ENCODE results near the gene GRM7. TPM values are rescaled to one million over a fixed set of nuclear protein-coding genes. Genes with fewer than 3 reads are reported as not detected.

Gene GRM7
- polyA plus RNA-seq, 1 experiment: not detected

DNA sequence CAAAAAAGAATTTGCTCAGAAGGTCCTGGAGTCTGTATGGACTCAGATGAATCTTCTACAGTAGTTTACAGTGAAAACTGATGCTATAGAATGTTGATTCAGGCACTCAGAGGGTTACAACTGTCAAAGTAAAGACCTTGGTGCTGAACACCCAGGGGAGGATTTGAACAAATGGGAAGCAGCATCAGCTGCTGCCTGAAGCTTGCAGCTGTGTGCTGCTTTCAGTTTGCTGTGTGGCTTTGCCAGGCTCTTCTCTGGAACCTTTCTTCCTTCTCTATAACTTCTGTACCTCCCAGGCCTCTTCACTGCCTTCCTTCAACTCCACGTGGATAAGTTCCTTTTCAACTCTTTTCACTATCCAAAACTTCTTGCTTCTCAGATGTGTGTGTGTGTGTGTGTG is 214.2 kb downstream of the GRM7 start:
- Histone ChIP-seq H3K27me3 (ENCODE audit: control insufficient read depth, insufficient read depth, low read length) (no peaks in the 10 kb centered on the region), H3K9me3 (ENCODE audit: control insufficient read depth, insufficient read depth, low read length) (peaks cover 3% of the 10 kb centered on the region; the same call in 1 of the 2 replicates), H3K4me3 (ENCODE audit: low read depth, low read length) (no peak overlapping the region), H3K27ac (ENCODE audit: low read depth, low read length) (no peak overlapping the region)
- no peak for DNase-seq (ENCODE audit: low read depth, low spot score)
- CTCF ChIA-PET: no interaction called here
- TF ChIP-seq, protein P1, sequence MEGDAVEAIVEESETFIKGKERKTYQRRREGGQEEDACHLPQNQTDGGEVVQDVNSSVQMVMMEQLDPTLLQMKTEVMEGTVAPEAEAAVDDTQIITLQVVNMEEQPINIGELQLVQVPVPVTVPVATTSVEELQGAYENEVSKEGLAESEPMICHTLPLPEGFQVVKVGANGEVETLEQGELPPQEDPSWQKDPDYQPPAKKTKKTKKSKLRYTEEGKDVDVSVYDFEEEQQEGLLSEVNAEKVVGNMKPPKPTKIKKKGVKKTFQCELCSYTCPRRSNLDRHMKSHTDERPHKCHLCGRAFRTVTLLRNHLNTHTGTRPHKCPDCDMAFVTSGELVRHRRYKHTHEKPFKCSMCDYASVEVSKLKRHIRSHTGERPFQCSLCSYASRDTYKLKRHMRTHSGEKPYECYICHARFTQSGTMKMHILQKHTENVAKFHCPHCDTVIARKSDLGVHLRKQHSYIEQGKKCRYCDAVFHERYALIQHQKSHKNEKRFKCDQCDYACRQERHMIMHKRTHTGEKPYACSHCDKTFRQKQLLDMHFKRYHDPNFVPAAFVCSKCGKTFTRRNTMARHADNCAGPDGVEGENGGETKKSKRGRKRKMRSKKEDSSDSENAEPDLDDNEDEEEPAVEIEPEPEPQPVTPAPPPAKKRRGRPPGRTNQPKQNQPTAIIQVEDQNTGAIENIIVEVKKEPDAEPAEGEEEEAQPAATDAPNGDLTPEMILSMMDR (IDR thresholded peaks at IDR 0.05; ENCODE audit: low read depth, low read length): no peak
- POLR2A ChIA-PET: no interaction called here

DNA sequence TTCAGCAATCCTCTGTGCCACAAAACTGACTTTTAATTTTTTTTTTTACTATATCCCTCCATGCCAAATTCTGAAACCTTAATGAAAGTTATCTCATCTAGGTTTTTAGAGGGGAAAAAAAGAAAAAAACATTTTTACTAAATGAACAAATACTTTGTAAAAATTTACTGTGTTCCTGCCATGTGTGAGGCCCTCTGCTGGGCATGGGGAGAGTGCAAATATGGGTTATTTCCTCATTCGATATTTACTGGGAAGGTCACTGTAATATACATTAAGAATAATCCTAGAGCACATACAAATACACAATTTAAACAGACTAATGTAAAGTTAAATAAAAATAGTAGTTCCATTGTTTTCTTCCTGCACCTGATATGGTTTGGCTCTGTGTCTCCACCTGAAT is 215.0 kb downstream of the GRM7 start:
- no peaks in the 10 kb centered on the region for H3K27me3 ChIP-seq (ENCODE audit: control insufficient read depth, insufficient read depth, low read length)
- H3K9me3 ChIP-seq (ENCODE audit: control insufficient read depth, insufficient read depth, low read length): peaks cover 3% of the 10 kb centered on the region; the same call in 1 of the 2 replicates
- no peak overlapping the region for H3K27ac ChIP-seq (ENCODE audit: low read depth, low read length)
- CTCF ChIA-PET: no interaction called here
- no peak overlapping the region for H3K4me3 ChIP-seq (ENCODE audit: low read depth, low read length)
- POLR2A ChIA-PET: no interaction called here
- TF ChIP-seq, protein P1 (IDR thresholded peaks at IDR 0.05; ENCODE audit: low read depth, low read length): no peak
- no peak for DNase-seq (ENCODE audit: low read depth, low spot score)

DNA sequence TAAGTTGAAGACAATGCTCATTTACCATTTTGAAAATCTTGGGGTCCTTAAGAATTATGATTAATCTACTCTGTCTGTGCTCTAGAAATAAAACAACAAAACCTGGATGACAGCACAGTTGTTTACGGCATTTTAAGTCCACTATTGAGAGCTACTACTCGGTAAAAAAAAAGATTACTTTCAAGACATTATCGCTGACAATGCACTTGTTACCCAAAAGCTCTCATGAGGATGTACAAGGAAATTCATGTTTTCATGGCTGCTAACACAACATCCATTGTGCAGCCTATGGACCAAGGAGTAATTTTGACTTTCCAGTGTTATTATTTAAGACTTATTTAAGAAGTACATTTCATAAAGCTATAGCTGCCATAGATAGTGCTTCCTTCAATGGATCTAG is 221.3 kb downstream of the GRM7 start:
- ChIA-PET CTCF (no interaction called here), POLR2A (no interaction called here)
- no peak for DNase-seq (ENCODE audit: low read depth, low spot score)
- Histone ChIP-seq H3K27me3 (ENCODE audit: control insufficient read depth, insufficient read depth, low read length) (no peaks in the 10 kb centered on the region), H3K9me3 (ENCODE audit: control insufficient read depth, insufficient read depth, low read length) (peaks cover 6% of the 10 kb centered on the region; the same call in 1 of the 2 replicates), H3K4me3 (ENCODE audit: low read depth, low read length) (no peak overlapping the region), H3K27ac (ENCODE audit: low read depth, low read length) (no peak overlapping the region)
- TF ChIP-seq, protein P1 (IDR thresholded peaks at IDR 0.05; ENCODE audit: low read depth, low read length): no peak

DNA sequence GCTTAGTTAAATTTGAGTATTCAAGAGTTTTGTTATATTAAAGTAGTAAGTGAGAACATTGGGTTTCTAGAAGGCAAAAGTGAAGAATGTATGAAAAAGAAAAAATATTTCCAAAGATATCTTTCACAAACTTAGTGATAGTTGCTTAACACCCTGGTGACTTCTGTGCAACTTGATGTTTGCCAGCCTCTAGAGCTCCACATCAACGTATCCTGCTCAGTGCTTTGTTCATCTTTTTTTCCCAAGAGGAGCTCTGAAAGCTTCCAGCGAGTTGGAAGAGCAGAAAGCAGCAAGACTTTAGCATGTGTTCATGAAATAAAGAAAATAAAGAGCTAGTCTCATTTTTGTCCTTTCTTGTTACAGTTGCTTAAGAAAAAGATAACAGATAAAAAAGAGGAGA is 225.5 kb downstream of the GRM7 start:
- Histone ChIP-seq H3K4me3 (ENCODE audit: low read depth, low read length) (no peak overlapping the region), H3K27me3 (ENCODE audit: control insufficient read depth, insufficient read depth, low read length) (no peaks in the 10 kb centered on the region), H3K27ac (ENCODE audit: low read depth, low read length) (no peak overlapping the region), H3K9me3 (ENCODE audit: control insufficient read depth, insufficient read depth, low read length) (peaks cover 6% of the 10 kb centered on the region)
- ChIA-PET CTCF (no interaction called here), POLR2A (no interaction called here)
- no peak for DNase-seq (ENCODE audit: low read depth, low spot score)
- TF ChIP-seq, protein P1 (IDR thresholded peaks at IDR 0.05; ENCODE audit: low read depth, low read length): no peak

DNA sequence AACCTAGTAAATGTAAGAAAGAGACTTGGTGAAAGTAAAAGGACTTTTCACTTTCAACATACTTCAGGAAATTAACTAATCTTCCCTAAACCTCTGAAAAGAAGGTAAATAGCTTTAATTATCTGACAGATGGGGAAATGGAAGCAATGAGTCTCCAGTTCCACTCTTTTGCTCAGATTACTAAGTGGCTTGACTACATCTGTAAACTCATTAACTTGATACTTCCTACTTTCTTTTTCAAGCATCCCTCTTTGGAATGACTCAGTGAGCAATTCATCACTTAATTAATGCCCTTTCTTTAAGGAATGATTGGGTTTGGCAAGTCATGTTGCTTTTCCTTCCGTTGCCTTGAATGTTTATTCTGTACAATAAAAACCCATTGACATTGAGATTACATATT is 234.2 kb downstream of the GRM7 start:
- Histone ChIP-seq H3K4me3 (ENCODE audit: low read depth, low read length) (no peak overlapping the region), H3K27me3 (ENCODE audit: control insufficient read depth, insufficient read depth, low read length) (no peaks in the 10 kb centered on the region), H3K9me3 (ENCODE audit: control insufficient read depth, insufficient read depth, low read length) (peaks cover 7% of the 10 kb centered on the region; the same call in 1 of the 2 replicates), H3K27ac (ENCODE audit: low read depth, low read length) (no peak overlapping the region)
- ChIA-PET CTCF (no interaction called here), POLR2A (no interaction called here)
- TF ChIP-seq, protein P1 (IDR thresholded peaks at IDR 0.05; ENCODE audit: low read depth, low read length): no peak
- no peak for DNase-seq (ENCODE audit: low read depth, low spot score)

Data from AG04450 (cell line).